NCI-H510A (cell line): ENCODE measurements around the gene GRIP1.
"Not testable (repeated sequence)": the region's sequence is repeated elsewhere in the genome, so short reads cannot be mapped to it uniquely, and the experiment has no call there.

Experiments used
- DNase-seq: peaks from one replicate; lab custom pipeline; 2025; lab: John Stamatoyannopoulos, UW

The GRIP1 gene

DNA sequence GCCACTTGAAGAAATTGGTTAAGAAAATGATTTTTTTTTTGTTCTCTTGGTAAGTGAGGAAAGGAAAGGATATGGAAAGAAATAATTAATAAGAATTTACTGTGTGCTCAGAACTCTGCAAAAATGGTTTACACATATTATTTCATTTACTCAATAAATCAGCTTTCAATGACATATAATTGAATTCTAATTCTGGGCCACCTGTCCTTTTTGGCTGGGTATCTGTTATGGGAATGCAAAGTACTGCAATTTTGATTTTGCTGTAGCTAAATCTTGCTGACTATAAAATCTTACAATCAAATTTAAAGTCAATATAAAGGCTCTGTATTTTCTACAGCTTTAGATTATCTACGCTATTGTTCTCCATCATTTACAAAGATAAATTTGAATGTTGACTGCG is 147.1 kb downstream of the GRIP1 start:
- DNase-seq = no peak

DNA sequence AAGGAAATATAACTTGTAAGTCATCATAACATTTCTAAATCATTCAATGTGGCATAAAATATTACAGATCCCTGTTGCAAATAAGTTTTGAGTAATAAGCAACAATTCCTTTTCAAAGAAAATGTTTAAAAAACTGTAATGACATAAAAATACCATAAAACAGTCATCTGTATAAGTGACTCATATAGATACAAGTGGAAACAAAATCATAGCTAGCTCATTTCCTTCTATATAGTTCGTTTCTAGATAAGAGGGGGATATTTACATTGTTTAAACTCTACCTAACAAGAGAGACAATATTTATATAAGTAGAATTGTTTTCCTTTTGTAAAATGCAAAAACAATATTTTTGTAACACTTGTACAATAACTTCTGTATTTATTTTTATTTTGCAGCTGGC is 148.9 kb downstream of the GRIP1 start:
- DNase-seq = no peak

DNA sequence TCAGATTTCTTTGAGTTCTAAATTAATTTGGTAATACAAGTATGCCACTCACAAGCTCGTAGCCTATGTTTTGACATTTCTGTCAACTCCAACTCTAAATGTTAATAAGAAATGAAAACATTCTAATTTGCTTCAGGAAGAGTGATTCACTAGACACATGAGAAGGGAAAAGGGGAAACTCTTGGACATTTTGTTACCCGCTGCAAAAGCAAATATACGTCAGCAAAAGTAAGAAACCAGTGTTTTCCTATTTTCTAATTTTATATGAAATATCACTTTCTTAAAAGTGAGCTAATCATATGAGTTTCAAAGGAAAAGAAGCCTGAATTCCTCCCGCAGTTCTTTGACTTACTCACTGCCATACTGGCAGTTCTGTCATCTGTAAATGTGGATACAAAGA is 162.3 kb downstream of the GRIP1 start:
- DNase-seq = no peak

DNA sequence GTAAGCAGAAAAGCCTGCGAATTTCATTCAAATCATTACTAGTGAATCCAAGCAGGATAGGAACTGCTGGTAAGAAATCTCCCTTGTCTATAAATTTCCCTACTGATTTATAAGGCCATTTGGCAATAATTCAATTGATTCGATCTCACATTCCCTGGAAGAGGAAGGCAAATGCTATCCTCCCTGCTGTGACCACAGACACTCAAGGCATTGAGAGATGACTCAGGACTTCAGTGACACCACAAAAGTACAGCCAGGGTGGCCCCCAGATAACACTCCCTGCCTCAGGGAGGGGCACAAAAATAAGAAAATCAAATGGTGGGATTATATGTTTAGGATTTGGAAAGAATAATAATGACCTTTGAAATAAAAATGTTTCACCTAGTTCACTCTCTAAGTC is 162.7 kb downstream of the GRIP1 start:
- no peak for DNase-seq

DNA sequence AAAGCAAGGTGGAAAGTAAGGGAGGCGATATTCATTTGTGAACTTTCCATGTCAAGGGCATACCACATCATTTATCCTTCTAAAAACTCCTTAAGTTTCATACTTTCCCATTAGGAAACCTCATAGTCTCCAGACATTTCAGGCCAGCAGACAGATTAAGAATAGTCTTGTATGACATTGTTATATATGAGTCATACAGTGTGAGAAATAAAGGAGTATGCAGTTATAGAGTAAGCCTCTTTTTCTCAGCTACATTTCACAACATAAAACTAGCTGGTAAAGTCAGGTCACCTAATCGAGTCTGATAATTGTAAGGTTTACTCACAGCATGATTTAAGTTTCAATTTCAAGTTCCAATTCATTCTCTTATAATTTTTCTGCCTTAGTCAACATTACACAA is 164.3 kb downstream of the GRIP1 start:
- no peak for DNase-seq

DNA sequence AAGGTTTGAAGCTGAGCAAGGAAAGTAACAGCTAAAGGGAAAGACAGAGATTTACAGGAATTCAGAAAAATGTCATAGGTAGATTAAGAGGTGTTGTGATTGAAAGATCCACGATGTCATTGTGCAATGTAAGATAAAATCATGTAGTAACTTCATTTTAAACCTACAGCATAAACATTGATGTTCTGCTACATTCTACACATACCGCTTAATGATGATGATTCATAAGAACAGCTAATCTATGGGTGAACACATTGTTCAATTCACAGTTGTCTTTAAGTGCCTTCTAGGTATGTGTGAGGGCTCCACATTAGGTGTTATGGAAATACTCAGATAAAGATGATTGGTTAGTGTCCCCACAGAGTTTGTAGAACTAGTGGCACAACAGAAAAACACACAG is 170.9 kb downstream of the GRIP1 start:
- DNase-seq = no peak

DNA sequence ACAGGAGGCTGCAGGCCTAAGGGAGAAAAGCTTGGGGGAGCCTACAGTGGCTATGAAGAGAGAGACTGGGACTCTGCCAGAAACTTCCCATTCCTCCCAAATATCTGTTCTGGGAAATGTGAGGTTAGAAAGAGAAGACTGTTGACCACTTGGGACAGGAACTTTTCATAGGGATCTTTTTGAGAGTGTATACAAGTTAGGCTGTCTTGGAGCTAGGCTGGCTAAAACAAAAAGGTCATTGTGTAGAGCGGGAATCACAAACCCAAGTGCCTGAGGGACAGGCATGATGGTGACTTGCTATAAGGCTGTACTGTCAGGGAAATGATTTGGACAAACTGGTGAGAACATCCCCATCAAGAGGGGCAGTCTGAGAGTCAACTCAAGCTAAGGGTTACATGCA is 175.1 kb downstream of the GRIP1 start:
- no peak for DNase-seq

DNA sequence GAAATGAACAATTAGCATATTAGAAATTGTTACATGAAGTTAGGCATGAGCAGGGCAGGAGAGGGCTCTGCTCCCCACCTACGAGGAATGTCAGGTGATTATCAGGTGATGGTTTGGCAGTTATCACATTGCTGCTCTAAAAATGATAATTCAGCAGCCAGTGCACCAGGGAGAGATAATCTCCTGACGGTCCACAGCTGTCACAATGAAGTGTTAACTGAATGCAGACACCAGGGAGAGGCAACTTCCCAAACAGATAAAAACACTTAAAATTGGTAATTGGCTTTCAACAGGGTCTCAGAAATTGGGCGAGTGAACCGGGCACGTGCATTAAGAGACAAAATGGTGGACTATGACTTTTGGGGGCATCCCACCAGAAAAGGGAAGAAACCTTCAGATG is 176.0 kb downstream of the GRIP1 start:
- no peak for DNase-seq

DNA sequence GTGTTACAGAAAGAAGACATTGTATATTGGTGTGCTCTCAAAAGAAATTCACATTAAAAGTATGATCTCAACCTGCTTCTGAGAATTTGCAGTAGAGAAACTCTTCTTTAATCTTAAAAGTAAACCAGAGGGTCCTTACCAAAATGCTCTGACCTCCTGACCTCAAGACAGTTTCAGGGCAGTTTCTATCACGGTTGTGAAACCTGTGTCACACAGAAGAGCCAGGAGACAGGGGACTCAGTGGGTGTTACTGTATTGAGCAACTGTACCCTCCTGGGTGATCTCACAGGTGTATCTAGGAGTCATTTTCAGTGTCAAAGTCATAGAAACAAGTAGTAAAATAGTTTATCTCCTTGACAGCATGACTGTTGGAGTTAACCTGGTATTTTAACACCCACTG is 178.0 kb downstream of the GRIP1 start:
- DNase-seq = no peak

DNA sequence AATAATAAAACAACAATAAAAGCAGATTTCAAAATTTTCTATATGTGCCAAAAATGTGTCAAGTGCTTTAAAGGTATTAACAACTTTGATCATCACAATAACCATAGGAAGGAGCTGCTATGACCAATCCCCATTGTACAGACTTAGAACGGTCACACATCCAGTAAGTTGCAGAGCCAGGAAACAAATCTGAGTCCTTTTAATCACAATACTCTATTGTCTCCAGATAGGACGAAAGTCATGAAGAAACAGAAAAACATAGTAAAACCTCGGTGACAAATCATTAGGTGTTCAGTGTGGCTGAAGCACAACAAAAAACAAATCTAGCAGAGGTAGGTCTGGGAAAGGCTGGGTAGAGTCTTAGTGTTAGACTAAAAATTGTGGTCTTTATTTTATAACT is 178.8 kb downstream of the GRIP1 start:
- no peak for DNase-seq

DNA sequence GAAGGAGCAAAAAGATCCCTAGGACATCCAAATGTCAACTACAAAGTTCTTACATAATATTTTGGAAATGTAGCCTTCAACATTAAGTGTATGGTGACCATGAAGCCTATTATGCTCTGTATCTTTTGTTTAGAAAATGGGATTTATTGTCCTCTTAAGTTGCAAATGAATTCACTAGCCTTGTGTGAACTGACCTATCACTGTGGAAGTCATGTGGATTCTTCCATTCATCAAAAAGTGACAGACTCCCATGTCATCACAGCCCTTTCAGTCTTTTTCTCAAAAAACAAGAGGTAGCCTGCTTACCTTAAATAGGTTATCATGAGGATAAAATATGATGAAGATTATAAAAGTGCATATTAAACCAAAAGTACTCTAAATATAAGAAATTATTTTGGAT is 179.9 kb downstream of the GRIP1 start:
- DNase-seq = no peak

DNA sequence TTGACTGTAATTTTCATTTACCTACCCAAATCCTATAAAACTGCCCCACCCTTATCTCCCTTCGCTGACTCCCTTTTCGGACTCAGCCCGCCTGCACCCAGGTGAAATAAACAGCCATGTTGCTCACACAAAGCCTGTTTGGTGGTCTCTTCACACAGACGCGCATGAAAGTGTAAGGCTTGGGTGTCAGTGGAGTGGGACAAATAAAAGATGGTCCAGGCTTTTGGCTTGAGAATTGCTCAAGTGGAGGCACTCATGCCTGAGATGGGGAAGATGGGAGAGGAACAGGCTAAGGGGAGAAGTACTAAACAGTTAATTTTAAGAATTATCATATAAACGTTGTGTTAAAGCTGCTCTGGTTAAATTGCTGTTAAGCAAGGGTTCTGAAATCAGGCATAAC is 180.8 kb downstream of the GRIP1 start:
- not testable (repeated sequence) for DNase-seq

DNA sequence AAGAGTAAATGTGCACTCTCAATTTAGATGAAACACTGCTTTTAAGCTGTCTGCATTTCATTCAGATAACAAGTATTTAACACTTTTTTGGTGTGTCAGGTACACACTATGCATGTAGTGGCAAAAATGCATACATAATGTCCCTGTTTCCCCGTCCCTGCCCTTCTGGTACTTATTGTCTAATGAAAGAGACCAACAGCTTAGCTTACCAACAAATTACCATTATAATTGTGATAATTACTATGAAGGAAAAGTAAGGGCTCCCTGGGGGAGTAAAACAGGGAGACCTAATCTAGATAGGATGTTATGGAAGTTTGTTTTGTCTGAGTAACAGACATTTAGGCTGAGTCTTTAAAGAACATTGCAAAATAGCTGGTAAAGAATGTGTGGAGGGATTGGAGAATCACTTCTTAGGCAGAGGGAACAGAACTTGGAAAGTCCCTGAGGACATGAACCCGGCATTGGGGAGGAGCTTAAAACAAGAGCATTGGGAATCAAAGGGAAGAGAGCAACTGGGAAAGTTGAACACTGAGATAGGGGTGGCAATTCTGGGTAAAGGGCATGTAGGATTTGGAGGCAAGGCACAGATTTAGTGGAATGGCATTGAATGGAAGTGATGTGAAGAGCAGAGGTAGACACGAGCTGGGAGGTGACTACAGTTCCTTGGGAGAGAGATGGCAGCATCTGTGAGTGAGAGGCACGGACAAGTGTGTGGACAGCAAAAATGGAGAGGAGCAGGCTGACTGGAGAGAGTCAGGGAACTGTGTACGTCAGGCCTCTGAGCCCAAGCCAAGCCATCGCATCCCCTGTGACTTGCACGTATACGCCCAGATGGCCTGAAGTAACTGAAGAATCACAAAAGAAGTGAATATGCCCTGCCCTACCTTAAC is 181.6 kb downstream of the GRIP1 start:
- no peak for DNase-seq

DNA sequence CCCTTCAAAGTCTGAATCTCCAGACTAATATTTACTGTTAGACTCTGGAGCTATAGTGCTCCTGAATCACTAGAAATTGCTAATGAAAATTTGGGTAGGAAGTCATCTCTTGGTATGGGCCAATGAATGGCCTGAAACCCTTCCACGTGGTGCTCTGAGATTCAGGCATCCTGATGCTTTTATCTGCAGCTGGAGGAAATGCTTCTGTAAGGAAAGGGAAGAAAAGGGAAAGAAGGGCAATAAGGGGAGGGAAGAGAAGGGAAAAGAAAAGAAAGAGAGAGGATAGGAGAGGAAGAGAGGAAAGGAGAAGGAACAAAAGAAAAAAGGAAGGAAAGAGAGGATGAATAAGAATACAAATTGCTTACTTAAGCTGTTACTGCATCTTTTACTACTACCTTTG is 182.3 kb downstream of the GRIP1 start:
- no peak for DNase-seq

DNA sequence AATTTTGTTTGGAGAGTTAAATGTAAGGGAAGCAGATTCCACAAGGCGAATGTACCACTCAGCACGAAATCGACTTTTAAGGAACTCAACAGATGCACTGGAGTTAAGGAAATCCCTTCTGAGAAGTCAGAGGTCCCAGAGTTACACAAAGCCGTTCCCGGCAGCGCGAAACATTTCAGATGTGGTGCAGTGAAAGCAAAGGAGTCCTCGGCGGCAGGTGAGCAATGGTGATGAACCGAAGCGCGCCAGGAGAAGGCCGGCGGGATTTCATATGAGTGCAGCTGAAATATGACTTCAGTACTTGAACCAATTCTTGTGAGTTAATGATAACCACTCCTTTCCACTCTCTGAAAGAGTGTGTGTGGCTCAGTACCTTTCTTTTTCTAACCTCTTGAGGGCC is 183.2 kb downstream of the GRIP1 start:
- no peak for DNase-seq

DNA sequence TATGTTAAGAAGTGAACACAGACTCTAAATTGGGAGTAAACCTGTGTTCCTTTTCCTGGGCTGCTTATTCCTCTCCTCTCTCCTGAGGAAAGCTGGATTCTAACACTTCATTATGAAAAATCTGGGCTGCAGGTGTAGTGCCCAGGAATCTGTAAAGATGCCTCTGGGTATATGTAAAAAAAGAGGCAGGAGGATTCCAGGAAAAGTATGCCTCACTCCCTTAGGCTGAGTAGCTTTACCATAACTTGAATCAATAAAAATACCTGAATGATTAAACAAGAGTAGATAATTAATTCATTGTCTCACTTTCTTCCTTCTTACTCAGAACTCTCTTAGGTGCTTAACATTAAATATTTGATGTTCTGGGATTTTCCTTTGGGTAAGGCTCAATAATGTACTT is 185.1 kb downstream of the GRIP1 start:
- no peak for DNase-seq

DNA sequence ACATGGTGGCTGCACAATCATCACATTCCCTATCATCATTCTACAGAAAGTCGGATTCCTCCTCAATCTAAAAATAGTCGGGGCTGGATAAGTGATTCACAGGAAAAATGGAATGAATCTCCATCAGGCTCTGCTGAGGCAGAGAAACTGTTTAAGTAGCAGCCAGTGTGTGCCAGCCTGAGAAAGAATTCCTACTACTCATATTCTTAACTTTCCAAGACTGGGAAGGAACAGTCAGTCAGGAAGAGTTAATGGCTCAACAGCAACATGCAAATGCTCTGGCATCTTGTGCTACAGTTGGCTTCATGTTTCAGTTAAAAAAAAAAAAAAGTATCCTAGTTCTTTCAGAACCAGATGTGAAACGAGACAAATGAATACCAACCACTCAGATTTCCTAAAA is 187.0 kb downstream of the GRIP1 start:
- no peak for DNase-seq

DNA sequence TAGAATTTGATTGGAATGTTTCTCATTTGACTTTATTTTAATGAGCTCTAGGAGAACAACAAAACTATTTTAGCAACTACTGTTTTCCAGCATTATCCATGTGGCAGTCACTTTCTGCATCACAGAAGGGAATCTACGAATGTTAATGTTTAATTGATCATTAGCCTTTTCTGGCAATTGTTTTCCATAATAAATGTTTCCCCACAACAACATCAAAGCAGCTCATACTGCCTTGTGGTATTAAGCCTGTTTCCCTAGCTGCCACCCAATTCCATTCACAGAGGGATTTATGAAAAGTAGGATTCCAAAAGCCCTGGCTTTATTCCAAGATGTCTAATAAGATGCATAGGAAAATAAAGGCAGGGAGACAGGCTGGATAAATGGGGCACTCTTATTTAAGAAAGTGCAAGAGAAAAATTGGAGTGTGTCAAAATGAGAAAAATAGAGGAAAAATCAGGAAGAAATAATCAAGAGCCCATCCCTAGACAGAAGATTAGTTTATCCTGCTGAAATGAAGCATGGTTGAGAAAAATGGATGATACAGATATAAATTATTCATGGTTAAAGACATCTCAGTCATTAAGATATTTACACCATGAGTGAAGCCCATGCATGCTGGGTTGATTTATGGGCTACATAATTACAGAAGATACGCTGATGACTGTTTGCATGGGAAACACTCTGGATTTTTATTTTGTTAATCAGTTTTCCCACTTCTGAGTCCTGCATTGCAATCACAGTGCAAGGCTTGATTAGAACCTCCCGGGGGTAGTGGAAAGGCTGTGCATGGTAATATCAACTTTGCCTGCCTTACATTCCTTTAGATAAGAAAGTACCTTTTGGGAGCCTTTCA is 196.3 kb downstream of the GRIP1 start:
- DNase-seq = no peak

DNA sequence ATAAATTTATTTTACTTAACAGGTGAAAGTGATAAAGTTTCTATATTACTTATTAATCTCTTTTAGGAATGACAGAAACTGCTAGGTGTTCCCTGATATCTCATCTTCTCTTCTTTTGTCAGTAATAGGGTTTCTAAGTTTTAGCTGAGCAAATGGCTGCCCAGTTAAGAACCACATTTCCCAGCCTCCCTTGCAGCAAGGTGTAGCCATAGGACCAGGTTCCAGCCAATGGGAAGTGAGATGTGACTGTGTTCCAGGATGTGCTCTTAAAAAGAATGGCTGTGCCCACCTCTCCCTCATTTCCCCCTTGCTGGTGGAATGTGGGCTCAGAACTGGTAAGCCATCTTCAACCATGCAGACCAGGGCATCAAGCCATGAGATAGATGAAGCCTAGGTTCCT is 210.9 kb downstream of the GRIP1 start:
- DNase-seq = no peak

DNA sequence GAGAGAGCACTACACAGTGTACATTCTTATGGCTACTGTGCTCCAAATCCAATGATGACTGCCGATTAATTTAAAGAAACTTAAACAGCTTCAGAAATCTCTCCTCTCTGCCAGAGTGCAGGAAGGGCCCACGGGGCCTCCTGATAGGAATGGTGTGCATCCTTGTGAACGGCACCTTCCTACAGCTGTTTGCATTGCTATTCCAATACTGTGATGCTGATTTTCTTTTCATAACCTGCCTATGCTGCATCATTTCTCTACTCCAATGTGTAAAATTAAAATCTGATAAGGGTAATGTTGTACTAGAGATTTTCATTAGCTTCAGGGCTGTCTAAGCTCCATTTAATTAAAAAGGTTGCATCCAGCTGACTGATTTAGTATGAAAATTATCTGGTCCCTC is 217.5 kb downstream of the GRIP1 start:
- no peak for DNase-seq

DNA sequence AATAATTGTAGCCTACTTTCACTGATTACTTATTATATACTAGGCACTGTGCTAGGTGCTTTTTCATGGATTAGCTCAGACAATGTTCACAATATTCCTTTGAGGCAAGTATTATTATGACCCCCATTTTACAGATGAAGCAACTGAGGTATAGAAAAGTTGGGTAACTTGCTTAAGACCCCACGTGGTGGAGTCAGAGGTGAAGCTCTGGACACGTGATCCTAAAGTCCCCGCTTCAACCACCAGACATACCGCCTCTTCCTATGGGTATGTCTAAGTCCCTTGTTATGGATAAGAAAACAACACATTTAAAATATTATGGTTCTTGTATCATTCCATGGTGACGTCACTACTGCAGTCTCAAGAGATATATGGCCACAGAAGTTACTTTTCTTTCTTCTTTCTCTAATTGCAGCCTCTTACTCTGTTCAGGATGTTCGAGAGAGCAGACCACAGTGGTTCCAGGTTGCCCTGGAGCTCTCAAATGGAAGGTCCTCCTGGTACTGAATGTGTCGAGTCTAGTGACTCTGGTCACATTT is 218.9 kb downstream of the GRIP1 start:
- DNase-seq = no peak

DNA sequence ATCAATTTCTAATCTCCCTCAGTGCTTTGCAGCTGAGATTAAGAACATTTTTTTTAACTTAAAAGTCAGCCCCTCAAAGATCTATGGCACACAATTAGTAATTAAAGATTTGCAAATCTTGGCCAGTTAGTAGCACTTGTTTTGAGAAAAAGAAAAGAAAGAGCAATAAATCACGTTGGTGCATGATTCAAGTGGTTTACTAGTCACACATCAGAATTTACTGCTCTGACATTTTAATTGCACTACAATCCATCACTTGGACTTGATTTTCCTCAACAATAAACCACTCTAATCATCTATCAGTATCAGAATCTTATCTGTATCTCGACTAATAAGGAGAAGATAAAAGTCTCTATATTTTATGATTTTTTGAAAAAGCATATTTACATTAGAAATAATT is 222.3 kb downstream of the GRIP1 start:
- no peak for DNase-seq

DNA sequence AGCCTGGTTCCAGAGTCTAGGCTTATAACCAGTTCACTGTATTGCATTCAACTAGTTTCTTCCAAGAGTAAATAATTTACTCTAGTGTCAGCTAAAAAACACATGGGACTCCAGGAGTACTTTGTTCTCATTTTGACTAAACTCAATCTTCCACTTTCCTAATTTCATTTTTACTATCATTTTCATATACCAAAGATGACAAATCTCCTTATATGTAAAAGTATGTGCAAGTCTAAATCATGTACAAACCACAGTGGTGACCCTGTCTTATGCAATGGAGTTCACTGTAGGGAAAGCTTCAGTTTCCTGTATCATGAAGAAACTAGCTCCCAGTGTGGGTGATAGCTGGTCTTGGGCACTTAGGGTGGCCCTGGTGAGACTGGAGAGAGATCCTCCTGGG is 225.0 kb downstream of the GRIP1 start:
- DNase-seq = no peak
